Gastrocnemius medialis (tissue), 4 donors: ENCODE measurements around the gene GDF7. TPM values are rescaled to one million over a fixed set of nuclear protein-coding genes. Genes with fewer than 3 reads are reported as not detected.
"Not testable (repeated sequence)": the region's sequence is repeated elsewhere in the genome, so short reads cannot be mapped to it uniquely, and the experiment has no call there.

Experiments used
- ATAC-seq, 2 donors: fragments of 150-250 bp; one replicate each; pipeline ENCODE4 v1.9.1; 2016
- DNase-seq, 2 donors: peaks; one replicate each; pipeline ENCODE4 v3.0.0-alpha.2; 2019
- H3K27ac ChIP-seq, 4 donors: fragments of 200-600 bp; sonication (generic); 1 replicate in 1 of 4; 2 replicates in 3 of 4; pipeline ENCODE4 v1.5.1; 2016 to 2018; ENCODE audit warnings: mild to moderate bottlenecking in 2 of 4, moderate library complexity in 1 of 4
- H3K27me3 ChIP-seq, 3 donors: fragments of 200-600 bp; sonication (generic) in 2 of 3; 1 replicate in 1 of 3; 2 replicates in 2 of 3; pipeline versions ENCODE4 v1.5.1 to v1.6.0; 2016 to 2019; ENCODE audit warnings: mild to moderate bottlenecking in 1 of 3, moderate library complexity in 1 of 3
- H3K36me3 ChIP-seq, 2 donors: fragments of 200-600 bp; sonication (generic) in 1 of 2; one replicate each; pipeline ENCODE4 v1.5.1; 2017 to 2018
- H3K4me1 ChIP-seq, 2 donors: fragments of 200-600 bp; sonication (generic) in 1 of 2; one replicate each; pipeline ENCODE4 v1.5.1; 2016 to 2017; ENCODE audit warnings: mild to moderate bottlenecking in 2 of 2
- H3K4me3 ChIP-seq, 4 donors: fragments of 200-600 bp; sonication (generic) in 3 of 4; 1 replicate in 1 of 4; 2 replicates in 3 of 4; pipeline ENCODE4 v1.5.1; 2016 to 2019; ENCODE audit warnings: mild to moderate bottlenecking in 2 of 4
- H3K9me3 ChIP-seq, 3 donors: fragments of 200-600 bp; sonication (generic) in 2 of 3; 1 replicate in 1 of 3; 2 replicates in 2 of 3; pipeline ENCODE4 v1.5.1; 2016 to 2019
- POLR2A ChIP-seq, 2 donors: fragments of 450-650 bp; IDR thresholded peaks; one replicate each; pipeline ENCODE4 v1.6.1; 2017; ENCODE audit warnings: antibody characterized with exemption in 2 of 2, mild to moderate bottlenecking in 2 of 2, moderate library complexity in 2 of 2
- in situ Hi-C, 4 donors: fragments of 200-750 bp; cut with MboI; loops; one replicate each; pipeline versions ENCODE4 v1.15.0 to v1.8.0; 2017; ENCODE audit warnings: low sequenced_read_pairs in 4 of 4
- intact Hi-C: fragments of 100-400 bp; cut with DNase I; formaldehyde crosslinking; loops from one replicate; pipeline ENCODE4 v1.15.1; 2023; ENCODE audit warnings: low total_unique reads
- total RNA-seq, 4 donors: library from RNA; depleted of rRNA; stranded (reverse); fragments of >200 nt; gene quantifications; one replicate each; pipeline versions ENCODE4 v1.1.0 to v1.2.3, GENCODE V29; 2016
- TF ChIP-seq, protein P1 (sequence below), 5 experiments: fragments of 450-650 bp in 3 of 5; fragments of 200-600 bp in 2 of 5; sonication (generic) in 2 of 5; IDR thresholded peaks in 4 of 5; conservative IDR thresholded peaks in 1 of 5; 1 replicate in 4 of 5; 2 replicates in 1 of 5; pipeline ENCODE4 v1.5.1; 2016 to 2019; ENCODE audit warnings: antibody characterized with exemption in 5 of 5, mild to moderate bottlenecking in 3 of 5, moderate library complexity in 3 of 5

GDF7 gene
- total RNA-seq, 4 donors from 2014 or later, result 0.02 to 0.10 (median 0.07) TPM; not detected in 1

DNA sequence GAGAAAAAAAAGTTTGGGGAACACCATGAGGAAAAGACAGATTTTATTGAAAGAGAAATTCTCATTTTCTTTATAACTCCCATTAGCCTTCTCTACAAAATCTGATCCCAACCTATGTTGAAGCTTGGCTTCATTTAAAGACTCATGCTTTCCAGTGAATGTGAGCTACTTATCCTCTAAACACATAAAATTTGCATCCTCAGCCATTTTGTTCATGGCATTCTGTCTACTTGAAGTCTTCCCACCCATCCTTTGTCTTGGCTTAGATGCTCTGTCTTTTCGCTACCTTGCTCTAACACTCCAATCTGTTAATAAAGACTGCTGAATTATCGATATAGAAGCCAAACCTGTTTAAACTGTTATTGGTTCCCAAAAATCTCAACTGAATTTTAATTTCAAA, 39.3 kb downstream of the GDF7 start:
- in situ Hi-C loops, result no loop called here
- no peak for ATAC-seq

DNA sequence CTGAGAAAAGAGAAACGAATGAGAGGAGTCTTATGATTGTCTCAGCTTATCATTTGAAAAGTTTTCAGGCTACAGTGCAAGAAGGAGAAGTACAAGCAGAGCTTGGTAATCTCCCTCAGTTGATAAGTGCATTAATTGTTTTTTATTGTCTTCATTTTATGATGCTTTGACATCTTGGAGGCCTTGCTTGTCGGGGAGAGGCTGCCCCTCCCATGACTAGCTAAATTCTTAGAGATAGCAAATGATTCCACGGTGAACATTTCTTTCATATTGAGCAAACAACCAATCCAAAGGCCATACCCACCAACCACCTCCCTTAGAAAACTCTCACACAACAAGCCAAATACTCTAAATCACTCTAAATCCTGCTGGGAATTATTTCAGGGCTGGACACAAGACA, 39.8 kb downstream of the GDF7 start:
- intact Hi-C loops, result no loop called here
- Histone ChIP-seq H3K4me3 (no peak overlapping the region), H3K27ac (no peak overlapping the region), H3K9me3 (no peaks in the 10 kb centered on the region), H3K27me3 (no peaks in the 10 kb centered on the region), H3K4me1 (no peaks in the 10 kb centered on the region), H3K36me3 (no peaks in the 10 kb centered on the region)
- TF ChIP-seq, protein P1, sequence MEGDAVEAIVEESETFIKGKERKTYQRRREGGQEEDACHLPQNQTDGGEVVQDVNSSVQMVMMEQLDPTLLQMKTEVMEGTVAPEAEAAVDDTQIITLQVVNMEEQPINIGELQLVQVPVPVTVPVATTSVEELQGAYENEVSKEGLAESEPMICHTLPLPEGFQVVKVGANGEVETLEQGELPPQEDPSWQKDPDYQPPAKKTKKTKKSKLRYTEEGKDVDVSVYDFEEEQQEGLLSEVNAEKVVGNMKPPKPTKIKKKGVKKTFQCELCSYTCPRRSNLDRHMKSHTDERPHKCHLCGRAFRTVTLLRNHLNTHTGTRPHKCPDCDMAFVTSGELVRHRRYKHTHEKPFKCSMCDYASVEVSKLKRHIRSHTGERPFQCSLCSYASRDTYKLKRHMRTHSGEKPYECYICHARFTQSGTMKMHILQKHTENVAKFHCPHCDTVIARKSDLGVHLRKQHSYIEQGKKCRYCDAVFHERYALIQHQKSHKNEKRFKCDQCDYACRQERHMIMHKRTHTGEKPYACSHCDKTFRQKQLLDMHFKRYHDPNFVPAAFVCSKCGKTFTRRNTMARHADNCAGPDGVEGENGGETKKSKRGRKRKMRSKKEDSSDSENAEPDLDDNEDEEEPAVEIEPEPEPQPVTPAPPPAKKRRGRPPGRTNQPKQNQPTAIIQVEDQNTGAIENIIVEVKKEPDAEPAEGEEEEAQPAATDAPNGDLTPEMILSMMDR (IDR thresholded peaks at IDR 0.05 in 4 of 5, conservative IDR thresholded peaks at IDR 0.05 in 1 of 5), result no peak
- no peak for TF ChIP-seq POLR2A (IDR thresholded peaks at IDR 0.05)
- DNase-seq (no peak), ATAC-seq (no peak)
- in situ Hi-C loops, result no loop called here

More for the DNA sequence above, 39.3 kb downstream of the GDF7 start:
- TF ChIP-seq, protein P1 (IDR thresholded peaks at IDR 0.05 in 4 of 5, conservative IDR thresholded peaks at IDR 0.05 in 1 of 5), result no peak
- no peak for TF ChIP-seq POLR2A (IDR thresholded peaks at IDR 0.05)
- H3K4me1 ChIP-seq, result no peaks in the 10 kb centered on the region
- no peak overlapping the region for H3K27ac ChIP-seq
- no peak overlapping the region for H3K4me3 ChIP-seq
- no peaks in the 10 kb centered on the region for H3K27me3 ChIP-seq
- intact Hi-C loops, result no loop called here
- DNase-seq, result no peak
- H3K36me3 ChIP-seq, result no peaks in the 10 kb centered on the region
- no peaks in the 10 kb centered on the region for H3K9me3 ChIP-seq

DNA sequence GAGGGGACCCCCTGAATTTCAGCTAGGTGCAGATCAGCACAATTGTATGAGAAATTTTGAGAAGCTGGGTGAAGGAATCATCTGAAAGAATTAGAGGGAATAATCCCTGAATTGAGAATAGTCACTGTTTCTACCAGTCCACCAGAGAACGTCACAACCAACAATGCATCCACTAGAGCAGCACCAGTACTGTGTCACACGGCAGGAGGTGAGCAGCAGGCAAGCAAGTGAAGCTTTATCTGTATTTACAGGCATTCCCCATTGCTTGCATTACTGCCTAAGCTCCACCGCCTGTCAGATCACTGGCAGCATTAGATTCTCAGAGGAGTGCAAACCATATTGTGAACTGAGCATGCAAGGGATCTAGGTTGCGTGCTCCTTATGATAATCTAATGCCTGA, 40.7 kb downstream of the GDF7 start:
- no peaks in the 10 kb centered on the region for H3K27me3 ChIP-seq
- H3K36me3 ChIP-seq, result no peaks in the 10 kb centered on the region
- no peak for TF ChIP-seq POLR2A (IDR thresholded peaks at IDR 0.05)
- TF ChIP-seq, protein P1 (IDR thresholded peaks at IDR 0.05 in 4 of 5, conservative IDR thresholded peaks at IDR 0.05 in 1 of 5), result no peak
- DNase-seq (no peak), ATAC-seq (no peak)
- in situ Hi-C loops (no loop called here), intact Hi-C loops (no loop called here)
- no peak overlapping the region for H3K4me3 ChIP-seq
- no peaks in the 10 kb centered on the region for H3K4me1 ChIP-seq
- no peak overlapping the region for H3K27ac ChIP-seq
- no peaks in the 10 kb centered on the region for H3K9me3 ChIP-seq

DNA sequence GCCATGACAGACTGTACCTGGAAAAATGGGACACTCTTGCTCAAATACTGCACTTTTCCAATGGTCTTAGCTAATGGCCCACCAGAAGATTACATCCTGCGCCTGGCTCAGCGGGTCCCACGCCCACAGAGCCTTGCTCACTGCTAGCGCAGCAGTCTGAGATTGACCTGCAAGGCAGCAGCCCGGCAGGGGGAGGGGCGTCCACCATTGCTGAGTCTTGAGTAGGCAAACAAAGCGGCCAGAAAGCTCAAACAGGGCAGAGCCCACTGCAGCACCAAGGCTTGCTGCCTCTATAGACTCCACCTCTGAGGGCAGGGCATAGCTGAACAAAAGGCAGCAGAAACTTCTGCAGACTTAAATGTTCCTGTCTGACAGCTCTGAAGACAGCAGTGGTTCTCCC, 44.7 kb downstream of the GDF7 start:
- H3K27me3 ChIP-seq, H3K36me3 ChIP-seq, H3K4me3 ChIP-seq, DNase-seq, in situ Hi-C loops, H3K9me3 ChIP-seq, ATAC-seq, H3K4me1 ChIP-seq, intact Hi-C loops, H3K27ac ChIP-seq: not testable (repeated sequence)

DNA sequence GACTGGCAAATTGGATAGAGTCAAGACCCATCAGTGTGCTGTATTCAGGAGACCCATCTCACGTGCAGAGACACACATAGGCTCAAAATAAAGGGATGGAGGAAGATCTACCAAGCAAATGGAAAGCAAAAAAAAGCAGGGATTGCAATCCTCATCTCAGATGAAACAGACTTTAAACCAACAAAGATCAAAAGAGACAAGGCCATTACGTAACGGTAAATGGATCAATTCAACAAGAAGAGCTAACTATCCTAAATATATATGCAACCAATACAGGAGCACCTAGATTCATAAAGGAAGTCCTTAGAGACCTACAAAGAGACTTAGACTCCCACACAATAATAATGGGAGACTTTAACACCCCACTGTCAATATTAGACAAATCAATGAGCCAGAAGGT, 46.6 kb downstream of the GDF7 start:
- intact Hi-C loops, H3K9me3 ChIP-seq, DNase-seq, in situ Hi-C loops, ATAC-seq, H3K27me3 ChIP-seq, H3K36me3 ChIP-seq, H3K4me3 ChIP-seq, H3K27ac ChIP-seq, H3K4me1 ChIP-seq: not testable (repeated sequence)

DNA sequence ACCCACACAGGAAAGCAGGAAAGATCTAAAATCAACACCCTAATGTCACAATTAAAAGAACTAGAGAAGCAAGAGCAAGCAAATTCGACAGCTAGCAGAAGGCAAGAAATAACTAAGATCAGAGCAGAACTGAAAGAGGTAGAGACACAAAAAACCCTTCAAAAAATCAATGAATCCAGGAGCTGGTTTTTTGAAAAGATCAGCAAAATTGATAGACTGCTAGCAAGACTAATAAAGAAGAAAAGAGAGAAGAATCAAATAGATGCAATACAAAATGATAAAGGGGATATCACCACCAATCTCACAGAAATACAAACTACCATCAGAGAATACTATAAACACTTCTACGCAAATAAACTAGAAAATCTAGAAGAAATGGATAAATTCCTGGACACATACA, 47.5 kb downstream of the GDF7 start:
- DNase-seq, H3K27me3 ChIP-seq, in situ Hi-C loops, H3K4me1 ChIP-seq, H3K27ac ChIP-seq, intact Hi-C loops, H3K4me3 ChIP-seq, ATAC-seq, H3K9me3 ChIP-seq, H3K36me3 ChIP-seq: not testable (repeated sequence)

DNA sequence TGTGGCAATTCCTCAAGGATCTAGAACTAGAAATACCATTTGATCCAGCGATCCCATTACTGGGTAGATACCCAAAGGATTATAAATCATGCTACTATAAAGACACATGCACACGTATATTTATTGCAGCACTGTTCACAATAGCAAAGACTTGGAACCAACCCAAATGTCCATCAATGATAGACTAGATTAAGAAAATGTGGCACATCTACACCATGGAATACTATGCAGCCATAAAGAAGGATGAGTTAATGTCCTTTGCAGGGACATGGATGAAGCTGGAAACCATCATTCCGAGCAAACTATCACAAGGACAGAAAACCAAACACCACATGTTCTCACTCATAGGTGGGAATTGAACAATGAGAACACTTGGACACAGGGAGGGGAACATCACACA, 49.2 kb downstream of the GDF7 start:
- intact Hi-C loops, ATAC-seq, DNase-seq, in situ Hi-C loops, H3K4me1 ChIP-seq, H3K27me3 ChIP-seq, H3K27ac ChIP-seq, H3K4me3 ChIP-seq, H3K36me3 ChIP-seq, H3K9me3 ChIP-seq: not testable (repeated sequence)
